NCI-H774 (cell line): ENCODE results near the gene ECT2L.
A peak's percentile ranks its signal among the peaks of the same experiment; 100 is the strongest.

Source experiments
- DNase-seq: peaks from one replicate; lab custom pipeline; 2025; lab: John Stamatoyannopoulos, UW

The ECT2L gene, protein sequence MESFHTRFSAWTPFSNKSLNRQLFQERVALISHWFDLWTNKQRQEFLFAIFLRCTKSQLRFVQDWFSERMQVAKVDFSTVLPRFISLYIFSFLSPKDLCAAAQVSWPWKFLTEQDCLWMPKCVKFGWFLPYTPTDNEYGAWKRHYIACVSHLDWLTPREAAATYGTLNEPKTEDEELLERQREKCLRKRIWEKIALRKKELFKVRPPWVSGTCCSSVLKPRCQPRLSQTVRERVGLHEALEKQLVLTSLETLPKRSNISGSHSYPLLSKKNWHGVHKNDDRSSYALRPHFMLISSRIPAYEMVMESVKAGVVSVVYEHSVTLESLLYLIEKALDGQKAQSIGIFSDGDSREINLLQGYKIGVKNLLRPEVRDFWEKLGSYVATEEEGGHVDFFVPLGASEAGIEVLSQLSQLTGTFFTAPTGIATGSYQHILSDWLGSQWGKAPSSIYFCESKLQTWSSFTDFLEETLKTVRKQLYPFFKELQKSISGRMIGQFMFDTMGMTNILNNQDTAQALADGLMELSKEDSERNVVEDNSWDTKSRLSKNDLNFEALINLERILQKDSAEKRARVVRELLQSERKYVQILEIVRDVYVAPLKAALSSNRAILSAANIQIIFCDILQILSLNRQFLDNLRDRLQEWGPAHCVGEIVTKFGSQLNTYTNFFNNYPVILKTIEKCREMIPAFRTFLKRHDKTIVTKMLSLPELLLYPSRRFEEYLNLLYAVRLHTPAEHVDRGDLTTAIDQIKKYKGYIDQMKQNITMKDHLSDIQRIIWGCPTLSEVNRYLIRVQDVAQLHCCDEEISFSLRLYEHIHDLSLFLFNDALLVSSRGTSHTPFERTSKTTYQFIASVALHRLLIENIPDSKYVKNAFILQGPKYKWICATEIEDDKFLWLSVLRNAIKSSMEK

DNA sequence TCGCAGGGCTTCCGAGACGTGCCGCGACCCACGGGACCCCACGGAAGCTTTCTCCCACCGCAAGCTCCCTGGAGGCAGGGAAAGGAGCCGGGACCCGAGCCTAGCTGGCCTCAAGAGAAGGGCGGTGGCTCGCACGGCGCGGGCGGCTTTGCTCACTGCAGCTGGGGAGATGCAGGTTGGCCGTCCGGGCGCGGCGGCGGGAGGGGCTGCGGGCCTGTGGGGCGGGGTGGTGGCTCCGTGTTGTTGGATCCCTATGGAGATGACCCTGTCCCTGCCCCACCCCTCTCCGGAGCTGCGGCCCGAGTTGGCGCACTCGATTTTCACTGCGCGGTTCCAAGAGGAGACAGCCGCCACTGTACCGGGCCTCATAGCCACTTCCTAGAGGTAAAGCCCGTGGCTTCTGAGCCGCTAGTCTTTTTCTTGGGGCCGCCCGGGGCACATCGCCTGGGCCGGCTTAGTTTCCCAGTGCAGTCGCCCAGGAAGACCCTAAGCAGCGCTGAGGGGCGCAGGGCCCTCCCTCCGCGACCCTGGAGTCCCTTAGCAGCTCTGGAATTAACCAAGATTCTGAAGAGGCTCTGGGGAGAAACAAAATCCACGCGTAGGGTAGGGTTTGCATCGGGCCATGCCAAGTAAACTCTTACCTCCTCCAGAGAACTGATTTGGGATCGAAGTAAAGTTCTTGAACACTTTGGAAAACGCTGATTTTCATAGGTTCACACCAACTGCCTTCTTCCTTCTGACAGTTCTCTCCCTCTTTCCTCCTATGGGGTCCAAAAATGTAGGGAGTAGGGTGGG lies at the start of gene ECT2L:
ECT2L (plus strand) TSS at position 279 of the 795 bp plus-strand sequence. CDS start 17,188 bp downstream, outside the sequence.
- peak; percentile 81 for DNase-seq

DNA sequence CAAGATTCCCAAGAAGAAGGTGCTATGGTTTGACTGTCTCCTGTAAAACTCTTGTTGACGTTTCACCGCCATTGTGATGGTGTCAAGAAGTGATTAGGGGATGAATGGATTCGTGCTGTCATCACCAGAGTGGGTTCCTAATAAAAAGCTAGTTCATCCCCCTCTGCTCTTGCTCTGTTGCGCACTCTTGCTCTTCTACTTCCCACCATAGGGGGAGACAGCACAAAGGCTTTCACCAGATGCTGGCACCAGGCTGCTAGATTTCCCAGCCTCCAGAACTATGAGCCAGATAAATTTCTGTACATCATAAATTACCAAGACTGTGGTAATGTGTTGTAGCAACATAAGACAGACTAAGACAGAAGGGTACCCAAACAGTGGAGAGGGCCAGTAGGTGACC lies 43.9 kb upstream of the ECT2L start:
- no peak for DNase-seq

DNA sequence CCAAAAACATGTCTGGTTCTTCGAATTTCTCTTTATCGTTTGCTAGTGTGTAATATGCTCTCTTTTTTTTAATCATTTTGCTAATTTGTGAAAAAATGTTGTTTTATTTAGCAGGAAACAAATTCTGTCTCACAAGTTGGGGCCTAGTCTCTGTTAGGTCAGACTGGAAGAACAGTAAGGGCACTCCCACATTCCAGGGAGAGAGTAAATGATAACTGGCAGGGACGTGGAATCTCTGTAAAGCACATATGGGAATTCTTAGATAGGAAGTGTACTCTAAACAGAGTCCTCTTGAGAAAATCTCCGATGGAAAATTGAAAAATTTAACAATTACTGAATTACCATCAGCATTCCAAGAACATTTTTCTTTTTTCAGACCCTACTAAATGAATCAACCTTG lies 38.8 kb upstream of the ECT2L start:
- DNase-seq, result no peak

DNA sequence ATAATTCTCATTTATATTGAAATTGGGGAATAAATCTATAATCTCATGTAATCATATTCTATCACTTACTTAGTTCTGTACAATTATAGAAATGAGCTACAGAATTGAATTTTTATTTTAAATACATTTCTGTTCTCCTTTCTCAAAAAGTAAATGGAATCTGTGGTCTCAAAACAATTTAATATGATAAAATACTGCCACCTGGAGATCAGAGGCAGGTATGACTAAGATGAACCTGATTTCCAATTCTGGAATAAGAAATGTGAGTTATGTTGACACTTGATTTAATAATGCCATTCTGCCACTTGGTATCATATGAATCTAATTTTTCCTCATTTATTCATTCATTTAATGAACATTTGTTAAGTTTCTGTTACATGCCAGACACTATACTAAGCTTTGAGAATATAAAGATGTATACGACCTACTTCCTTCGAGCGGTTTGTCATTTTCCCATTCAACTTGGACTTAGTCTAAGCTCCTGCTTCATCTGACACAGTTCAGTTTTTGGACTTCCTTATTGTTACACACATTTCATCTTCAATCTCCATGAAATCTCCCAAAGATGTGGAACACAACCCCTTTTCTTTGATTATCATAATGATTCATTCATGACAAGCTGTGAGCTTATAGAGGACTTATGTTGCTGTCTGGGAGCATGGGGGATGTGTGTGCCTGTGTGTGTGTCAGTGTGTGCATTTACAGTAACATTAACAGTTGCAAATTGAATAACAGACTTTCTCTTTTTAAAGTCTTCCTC lies 29.8 kb upstream of the ECT2L start:
- DNase-seq, result peak; percentile 41

DNA sequence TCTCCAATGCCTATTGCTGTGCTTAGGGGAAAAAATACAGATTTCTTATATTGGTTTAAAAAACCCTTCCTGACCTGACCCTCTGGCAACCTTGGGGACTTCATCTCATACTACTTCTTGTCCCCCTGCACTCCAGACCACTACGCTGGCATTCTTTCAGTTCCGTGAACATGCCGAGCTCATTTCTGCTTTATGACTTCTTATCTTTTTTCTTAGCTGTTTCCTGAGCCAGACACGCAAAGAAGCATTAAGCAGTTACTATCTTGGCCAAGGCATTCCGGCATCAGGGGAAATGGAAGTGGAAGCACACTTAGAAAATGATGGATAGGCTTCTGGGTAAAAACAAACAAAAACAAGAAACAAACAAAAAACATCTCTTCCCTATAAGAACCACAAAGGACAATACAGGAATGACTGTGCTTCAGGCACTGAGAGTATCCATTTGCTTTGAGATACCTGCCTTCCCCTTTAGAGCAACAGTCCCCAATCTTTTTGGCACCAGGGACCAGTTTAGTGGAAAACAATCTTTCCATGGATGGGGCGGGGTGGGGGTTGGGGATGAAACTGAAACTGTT lies 26.7 kb upstream of the ECT2L start:
- DNase-seq, result no peak

DNA sequence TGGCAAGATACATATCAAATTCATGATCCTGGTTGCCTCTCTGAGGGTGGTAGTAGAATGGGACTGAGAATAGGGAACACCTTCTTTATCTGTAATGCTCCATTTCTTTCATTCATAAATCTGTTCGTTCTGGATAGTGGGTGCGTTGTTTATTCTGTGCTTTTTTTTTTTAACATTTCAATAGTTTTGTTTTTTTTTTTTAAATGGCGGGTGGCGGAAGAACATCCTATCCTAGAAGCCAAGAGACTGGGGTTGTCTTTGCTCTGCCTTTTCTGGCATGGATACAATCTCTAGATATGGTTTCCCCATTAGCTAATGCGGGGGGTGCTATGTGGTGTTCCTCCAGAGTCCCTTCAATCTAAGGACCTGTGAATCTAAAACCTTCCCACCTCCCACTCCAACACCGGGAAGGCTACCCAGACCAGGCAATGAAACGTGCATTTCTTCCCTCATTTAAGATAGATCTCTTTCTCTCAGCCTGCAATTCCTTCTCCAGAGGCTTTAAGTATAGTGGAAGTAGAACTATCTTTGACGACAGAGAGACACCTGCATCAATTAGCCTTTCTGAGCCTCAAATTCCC lies 23.2 kb upstream of the ECT2L start:
- no peak for DNase-seq

DNA sequence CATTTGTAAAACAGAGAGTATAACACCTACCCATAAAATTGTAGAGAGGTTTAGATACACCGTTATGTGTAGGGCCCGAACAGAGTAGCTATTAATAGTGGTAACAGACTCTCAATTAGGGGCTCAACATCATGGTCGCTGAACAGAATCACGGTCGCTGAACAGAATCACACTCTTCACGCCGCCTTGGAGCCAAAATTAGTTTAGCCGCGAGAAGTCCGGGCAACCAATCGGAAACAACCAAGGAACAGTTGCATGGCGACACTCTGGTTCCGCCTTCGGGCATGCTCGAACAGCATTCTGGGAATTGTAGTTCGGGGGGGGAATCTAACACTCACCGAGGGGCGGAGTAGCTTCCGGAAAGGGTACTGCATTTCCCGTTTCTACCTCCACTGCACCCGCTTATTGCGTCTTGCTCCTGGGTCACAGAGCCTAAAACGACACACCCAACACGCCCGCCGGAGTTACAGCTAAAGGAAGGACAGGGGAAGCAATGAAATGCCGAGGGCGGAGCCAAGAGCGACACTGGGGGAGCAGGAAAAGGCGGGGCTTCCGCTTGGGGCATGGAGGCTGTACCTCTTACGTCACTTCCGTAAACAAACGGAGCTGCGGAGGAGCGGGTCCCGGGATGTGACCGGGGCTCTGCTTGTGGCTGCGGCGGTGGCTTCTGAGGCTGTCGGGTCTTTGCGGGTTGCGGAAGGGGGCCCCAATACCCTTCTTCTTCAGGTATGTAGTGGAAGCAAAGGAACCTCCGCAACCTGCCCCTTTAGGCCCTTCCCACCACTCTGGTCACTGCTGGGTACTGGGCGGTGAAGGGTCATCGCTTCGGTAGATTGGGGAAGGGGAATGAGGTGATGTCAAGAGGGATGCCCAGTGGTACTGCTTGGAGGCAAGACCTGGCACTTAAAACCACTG lies 22.5 kb upstream of the ECT2L start, which contains the start of gene CCDC28A:
CCDC28A (plus strand) TSS at position 593 of the 915 bp plus-strand sequence. CDS start 2,352 bp downstream, outside the sequence.
- peak; percentile 97 for DNase-seq

DNA sequence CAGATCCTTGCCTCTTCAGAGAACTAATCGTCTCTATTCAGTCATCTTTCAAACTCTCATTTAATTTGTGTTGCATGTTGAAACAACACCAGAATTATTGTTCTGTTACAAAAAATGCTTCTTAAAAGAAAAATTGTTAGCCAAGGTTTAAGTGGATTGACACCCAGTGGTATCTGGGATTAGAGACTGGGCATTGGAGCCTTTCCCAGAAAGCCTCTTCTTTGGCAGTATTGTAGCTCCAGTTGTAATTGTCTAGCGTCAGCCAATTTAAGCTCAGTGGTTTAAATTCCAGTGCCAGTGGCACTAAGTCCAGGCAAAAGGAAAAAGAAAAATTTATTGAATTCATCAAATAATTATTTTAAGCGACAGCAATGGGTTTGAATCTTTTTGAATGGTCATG lies 21.5 kb upstream of the ECT2L start:
- DNase-seq, result no peak

DNA sequence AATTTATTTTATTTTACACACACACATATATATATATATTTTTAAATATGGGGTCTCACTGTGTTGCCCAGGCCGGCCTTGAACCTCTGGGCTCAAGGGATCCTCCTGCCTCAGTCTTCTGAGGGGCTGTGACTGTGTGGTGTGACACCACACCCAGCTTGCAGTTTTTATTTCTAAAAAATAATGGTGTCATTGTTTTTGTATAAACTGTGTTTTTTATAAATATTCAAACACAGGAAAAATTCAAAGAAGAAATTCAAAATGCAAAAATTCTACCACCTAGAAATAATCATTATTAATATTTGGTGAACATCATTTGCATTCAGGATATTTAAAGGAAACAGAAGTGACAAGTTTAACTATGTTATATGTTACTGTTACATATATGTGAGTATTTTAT lies 19.2 kb upstream of the ECT2L start:
- no peak for DNase-seq

DNA sequence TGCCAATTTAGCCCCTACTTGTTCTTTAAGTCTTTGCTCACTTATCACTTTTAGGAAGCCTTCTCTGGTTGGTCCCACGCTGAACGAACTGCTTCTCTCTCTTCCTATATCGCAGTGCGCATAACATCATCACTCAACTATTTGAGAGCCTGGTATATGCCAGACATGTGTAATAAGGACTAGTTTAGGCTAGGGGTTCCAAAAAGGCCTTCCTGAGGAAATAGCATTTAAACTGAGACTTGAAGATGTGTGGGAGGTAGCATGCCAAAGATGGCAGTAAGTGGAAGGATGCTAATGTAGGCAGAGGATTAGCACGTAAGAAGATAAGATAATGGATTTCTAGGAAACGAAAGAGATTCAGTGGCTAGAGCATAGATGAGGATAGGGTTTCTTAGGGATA lies 17.6 kb upstream of the ECT2L start:
- no peak for DNase-seq

DNA sequence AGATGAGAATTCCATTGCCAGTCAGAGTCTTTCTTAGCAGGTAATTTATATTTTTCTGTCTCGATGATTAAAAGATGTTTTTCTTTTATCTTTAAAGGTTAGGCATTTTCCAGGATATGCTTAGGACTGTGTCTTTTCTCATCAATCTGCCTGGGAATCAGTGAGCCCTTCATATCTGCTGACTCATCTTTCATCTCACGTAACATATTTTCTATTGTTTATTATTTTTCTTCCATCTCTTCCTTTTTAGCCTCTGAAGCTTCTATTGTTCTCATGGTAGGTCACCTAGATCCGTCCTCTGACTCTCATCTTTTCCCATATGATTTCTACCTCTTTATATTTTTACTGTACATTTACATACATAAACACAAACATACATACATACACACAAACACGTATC lies 13.6 kb upstream of the ECT2L start:
- no peak for DNase-seq

DNA sequence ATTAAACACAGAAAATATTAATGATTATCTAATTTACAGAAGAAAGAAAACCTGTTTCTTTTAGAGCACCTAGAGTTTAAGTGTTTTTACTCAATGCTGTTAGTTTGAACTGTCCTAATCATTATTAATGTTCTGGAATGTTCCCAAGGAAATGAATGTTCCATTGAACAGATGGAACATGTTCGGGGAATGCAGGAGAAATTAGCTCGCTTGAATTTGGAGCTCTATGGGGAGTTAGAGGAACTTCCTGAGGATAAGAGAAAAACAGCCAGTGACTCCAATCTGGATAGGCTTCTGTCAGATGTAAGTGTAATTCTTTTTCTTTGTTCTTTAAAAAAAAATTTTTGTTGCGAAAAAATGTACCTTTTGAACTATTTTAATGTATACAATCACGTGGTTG lies 10.8 kb upstream of the ECT2L start:
- DNase-seq, result no peak

DNA sequence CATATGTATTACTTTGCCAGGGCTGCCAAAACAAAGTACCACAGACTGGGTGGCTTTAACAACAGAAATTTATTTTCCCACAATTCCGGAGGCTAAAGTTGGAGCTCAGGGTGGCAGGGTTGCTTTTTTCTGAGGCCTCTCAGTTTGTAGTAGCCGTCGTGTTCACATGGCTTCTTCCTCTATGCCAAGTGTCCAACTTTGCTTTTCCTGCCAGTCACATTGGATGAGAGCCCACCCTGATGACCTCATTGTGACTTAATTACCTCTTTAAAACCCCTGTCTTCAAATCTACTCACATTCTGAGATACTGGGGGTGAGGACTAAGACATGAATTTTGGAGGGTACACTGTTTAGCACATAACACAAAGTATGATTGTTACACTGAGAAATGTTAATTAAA lies 9.9 kb upstream of the ECT2L start:
- DNase-seq, result no peak

DNA sequence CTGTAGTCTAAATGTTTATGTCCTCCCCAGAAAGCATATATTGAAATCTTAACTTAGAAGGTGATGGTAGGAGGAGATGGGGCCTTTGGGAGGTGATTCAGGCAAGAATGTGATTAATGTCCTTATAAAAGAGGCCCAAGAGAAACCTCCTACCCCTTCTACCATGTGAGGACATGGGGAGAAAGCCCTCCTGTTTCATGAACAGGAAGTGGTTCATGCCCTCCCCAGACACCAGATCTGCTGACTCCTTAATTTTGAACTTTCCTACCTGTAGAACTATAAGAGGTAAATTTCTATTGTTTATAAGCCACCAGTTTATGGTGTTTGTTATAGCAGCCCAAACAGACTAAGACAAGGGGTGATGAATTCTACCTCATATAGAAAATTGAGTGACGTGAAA lies 8.7 kb upstream of the ECT2L start:
- DNase-seq, result no peak

DNA sequence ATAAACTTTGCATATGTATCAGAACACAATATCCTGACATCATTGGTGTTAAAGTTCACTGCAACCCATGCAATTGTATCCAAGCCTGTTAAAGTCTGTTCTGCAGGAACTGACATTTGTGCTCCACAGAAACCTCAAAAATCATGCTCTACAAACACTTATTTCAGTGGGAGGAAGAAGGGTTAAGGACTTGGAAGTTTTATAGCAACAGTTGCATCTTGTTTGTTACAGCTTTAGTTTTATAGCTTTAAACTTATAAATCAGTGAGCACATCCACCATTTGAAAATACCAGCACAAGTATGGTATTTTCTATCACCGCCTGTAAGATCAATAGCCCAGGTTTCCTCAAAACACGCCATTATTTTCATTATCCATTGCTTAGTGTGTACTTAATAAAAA lies 884 bp downstream of the ECT2L start:
- no peak for DNase-seq

DNA sequence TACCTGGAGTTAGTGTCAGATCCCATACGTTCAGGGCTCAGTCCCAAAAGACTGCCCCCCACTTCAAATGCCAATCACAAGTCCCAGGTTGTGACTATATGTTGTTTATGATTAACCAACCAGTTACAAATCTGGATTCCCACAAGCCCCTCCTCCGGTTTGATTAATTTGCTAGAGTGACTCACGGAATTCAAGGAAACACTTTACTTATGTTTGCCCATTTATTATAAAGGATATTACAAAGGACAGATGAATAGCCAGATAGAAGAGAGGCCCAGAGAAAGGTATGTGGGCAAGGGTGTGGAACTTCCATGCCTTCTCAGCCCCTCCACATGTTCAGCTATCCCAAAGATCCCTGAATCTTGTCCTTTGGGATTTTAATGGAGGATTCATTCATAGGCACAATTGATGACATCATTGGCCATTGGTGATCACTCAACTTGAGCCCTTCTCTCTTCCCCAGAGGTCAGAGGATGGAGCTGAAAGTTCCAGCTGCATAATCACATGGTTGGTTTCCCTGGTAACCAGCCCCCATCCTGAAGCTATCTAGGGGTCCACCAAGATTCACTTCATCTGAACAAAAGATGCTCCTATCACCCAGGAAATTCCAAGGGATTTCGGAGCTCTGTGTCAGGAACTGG lies 2.0 kb downstream of the ECT2L start:
- no peak for DNase-seq

DNA sequence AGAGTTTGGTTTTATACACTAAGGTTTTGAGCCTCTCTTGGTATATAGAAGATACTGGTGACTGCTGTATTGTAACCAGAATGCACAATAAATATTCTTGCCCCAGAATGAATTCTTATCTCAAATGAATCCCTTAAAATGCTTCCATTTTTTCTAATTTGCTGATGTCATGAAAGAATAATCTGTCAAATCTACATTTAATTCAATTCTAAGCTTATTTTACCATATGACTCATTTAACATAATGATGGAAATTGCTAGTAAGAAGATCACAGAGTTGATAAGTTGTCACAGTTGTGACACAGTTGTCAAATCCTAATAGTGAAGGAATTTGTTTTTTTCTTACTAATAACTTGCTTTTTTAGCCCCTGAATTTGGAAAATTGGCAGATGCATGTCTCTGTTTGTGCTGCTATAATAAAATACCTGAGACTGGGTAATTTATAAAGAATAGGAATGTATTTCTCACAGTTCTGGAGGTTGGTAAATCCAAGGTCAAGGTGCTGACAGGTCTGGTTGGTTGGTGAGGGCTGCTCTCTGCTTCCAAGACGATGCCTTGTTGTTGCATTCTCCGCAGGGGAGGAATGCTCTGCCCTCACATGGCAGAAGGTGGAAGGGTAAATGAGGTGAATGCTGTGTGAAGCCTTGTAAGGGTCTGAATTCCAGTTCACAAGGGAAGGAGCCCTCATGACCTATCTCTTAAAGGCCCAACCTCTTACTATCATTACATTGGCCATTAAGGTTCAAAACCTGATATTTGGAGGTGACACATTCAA lies 4.7 kb downstream of the ECT2L start:
- no peak for DNase-seq

DNA sequence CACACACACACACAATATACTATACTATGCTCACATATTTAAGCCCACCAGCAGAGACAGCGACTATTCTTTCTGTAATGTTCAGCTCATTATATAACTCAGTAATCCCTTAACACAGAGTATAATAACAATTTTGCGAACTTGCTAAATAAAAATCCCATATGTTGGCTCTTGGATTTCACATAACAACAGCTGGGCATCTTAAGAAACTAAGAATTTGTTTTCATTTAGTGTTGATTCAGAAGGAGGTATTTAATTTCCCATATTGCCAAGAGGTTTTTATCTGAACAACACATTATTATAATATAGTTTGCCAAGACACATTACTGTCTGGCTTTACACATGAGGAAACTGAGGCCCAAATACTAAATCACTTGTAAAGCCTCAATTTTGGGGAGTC lies 7.4 kb downstream of the ECT2L start:
- no peak for DNase-seq
